ENCODE measurements around the gene GLI3. TPM values are rescaled to one million over a fixed set of nuclear protein-coding genes. Genes with fewer than 3 reads are reported as not detected.

The GLI3 gene
- total and polyA plus RNA-seq, 2 of the 4 experiments (the other 2 are of a cell fraction) = 1.3 to 3.9 TPM

DNA sequence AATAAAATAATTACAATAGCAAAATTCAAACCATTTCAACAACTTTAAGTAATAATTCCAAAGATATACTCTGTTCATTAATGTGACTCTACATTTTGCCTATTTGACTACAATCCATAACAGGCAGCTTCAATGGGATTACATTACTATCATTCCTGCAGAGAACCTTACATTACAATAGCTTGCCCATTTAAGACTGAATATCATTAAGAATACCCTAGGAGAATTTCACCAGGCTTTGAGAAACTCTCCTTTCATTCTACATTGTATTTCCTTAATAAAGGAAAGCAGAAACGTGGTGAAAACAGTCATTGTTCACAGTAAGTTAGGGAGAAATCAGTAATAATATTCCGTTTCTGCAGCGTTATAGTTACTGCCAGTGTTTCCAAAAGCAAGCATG is 209.5 kb downstream of the GLI3 start:
- no peak overlapping the region for H3K4ac ChIP-seq (ENCODE audit: low read depth, low read length)

More for the DNA sequence above, 209.5 kb downstream of the GLI3 start:
- no peak overlapping the region for H3K4me3 ChIP-seq (ENCODE audit: insufficient read depth, low read depth, low read length)
- no peak overlapping the region for H2AK5ac ChIP-seq (ENCODE audit: low read depth, low read length)
- no peaks in the 10 kb centered on the region for H3K27me3 ChIP-seq (ENCODE audit: control insufficient read depth, insufficient read depth, low read length)
- no peaks in the 10 kb centered on the region for H3K4me1 ChIP-seq (ENCODE audit: control insufficient read depth, insufficient read depth, low read length)
- no peak overlapping the region for H4K5ac ChIP-seq (ENCODE audit: low read depth, low read length)
- H3K27ac ChIP-seq (ENCODE audit: insufficient read depth, low read length) = no peak overlapping the region
- in situ Hi-C loops (cut with MboI; ENCODE audit: low sequenced_read_pairs) = no loop called here
- peaks cover 29% of the 10 kb centered on the region for H3K36me3 ChIP-seq (ENCODE audit: control insufficient read depth, insufficient read depth, low read length)
- intact Hi-C loops (cut with micrococcal nuclease) = no loop called here
- no peak overlapping the region for H2BK120ac ChIP-seq (ENCODE audit: low read depth, low read length)
- no peaks in the 10 kb centered on the region for H3K9me3 ChIP-seq (ENCODE audit: control insufficient read depth, insufficient read depth, low read length)
- dilution Hi-C loops (cut with HindIII; ENCODE audit: low sequenced_read_pairs, unreplicated experiment) = no loop called here
- no peaks in the 10 kb centered on the region for H4K20me1 ChIP-seq (ENCODE audit: insufficient read depth, low read length)
- no CpG with 5 or more reads among the region's 3 CpGs for WGBS, 2 experiments (ENCODE audit: extremely low coverage in 2 of 2, insufficient read length in 1 of 2)
- no peak overlapping the region for H3K18ac ChIP-seq (ENCODE audit: low read depth, low read length)
- H4K8ac ChIP-seq (ENCODE audit: low read depth in 2 of 2, low read length in 2 of 2) = no peak overlapping the region
- H3K9me1 ChIP-seq (ENCODE audit: insufficient read depth, low read length) = peaks cover 3% of the 10 kb centered on the region; the same call in 1 of the 2 replicates
- TF ChIP-seq CEBPB (IDR thresholded peaks at IDR 0.05; ENCODE audit: low read depth, low read length) = no peak
- TF ChIP-seq, protein P1, sequence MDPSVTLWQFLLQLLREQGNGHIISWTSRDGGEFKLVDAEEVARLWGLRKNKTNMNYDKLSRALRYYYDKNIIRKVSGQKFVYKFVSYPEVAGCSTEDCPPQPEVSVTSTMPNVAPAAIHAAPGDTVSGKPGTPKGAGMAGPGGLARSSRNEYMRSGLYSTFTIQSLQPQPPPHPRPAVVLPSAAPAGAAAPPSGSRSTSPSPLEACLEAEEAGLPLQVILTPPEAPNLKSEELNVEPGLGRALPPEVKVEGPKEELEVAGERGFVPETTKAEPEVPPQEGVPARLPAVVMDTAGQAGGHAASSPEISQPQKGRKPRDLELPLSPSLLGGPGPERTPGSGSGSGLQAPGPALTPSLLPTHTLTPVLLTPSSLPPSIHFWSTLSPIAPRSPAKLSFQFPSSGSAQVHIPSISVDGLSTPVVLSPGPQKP (IDR thresholded peaks at IDR 0.05; ENCODE audit: borderline replicate concordance, low read depth, low read length) = no peak
- no peak for TF ChIP-seq CHD1 (IDR thresholded peaks at IDR 0.05; ENCODE audit: low read depth, low read length)
- no peak for TF ChIP-seq BHLHE40 (IDR thresholded peaks at IDR 0.05; ENCODE audit: low read depth, low read length)
- no peak for TF ChIP-seq RCOR1 (IDR thresholded peaks at IDR 0.05; ENCODE audit: insufficient replicate concordance, low read length)
- TF ChIP-seq, protein P2, sequence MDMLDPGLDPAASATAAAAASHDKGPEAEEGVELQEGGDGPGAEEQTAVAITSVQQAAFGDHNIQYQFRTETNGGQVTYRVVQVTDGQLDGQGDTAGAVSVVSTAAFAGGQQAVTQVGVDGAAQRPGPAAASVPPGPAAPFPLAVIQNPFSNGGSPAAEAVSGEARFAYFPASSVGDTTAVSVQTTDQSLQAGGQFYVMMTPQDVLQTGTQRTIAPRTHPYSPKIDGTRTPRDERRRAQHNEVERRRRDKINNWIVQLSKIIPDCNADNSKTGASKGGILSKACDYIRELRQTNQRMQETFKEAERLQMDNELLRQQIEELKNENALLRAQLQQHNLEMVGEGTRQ (IDR thresholded peaks at IDR 0.05; ENCODE audit: low read depth, low read length) = no peak
- TF ChIP-seq, protein P3, sequence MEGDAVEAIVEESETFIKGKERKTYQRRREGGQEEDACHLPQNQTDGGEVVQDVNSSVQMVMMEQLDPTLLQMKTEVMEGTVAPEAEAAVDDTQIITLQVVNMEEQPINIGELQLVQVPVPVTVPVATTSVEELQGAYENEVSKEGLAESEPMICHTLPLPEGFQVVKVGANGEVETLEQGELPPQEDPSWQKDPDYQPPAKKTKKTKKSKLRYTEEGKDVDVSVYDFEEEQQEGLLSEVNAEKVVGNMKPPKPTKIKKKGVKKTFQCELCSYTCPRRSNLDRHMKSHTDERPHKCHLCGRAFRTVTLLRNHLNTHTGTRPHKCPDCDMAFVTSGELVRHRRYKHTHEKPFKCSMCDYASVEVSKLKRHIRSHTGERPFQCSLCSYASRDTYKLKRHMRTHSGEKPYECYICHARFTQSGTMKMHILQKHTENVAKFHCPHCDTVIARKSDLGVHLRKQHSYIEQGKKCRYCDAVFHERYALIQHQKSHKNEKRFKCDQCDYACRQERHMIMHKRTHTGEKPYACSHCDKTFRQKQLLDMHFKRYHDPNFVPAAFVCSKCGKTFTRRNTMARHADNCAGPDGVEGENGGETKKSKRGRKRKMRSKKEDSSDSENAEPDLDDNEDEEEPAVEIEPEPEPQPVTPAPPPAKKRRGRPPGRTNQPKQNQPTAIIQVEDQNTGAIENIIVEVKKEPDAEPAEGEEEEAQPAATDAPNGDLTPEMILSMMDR (conservative IDR thresholded peaks at IDR 0.05; ENCODE audit: low read depth, low read length) = no peak
- ChIA-PET CTCF (no interaction called here), POLR2A (ENCODE audit: unreplicated experiment) (no interaction called here)
- no peak overlapping the region for H4K91ac ChIP-seq (ENCODE audit: insufficient read depth, low read depth, low read length)
- no peak overlapping the region for H2BK20ac ChIP-seq (ENCODE audit: low read depth, low read length)
- no TSS peak for BruUV-seq (replicated peaks)
- ATAC-seq (ENCODE audit: low read depth) = no peak
- no peak overlapping the region for H3K56ac ChIP-seq (ENCODE audit: extremely low read depth, insufficient read depth, low read length)
- no peak overlapping the region for H2AFZ ChIP-seq (replicated peaks; ENCODE audit: low read length, poor library complexity)
- H3K9ac ChIP-seq (ENCODE audit: low read depth, low read length) = no peak overlapping the region
- no peak overlapping the region for H2AK9ac ChIP-seq (replicated peaks; ENCODE audit: low read depth, low read length, poor library complexity)
- no peak overlapping the region for H2BK5ac ChIP-seq (ENCODE audit: low read depth, low read length, poor library complexity, severe bottlenecking)
- H3K79me1 ChIP-seq (ENCODE audit: low read depth in 1 of 2, low read length in 2 of 2) = no peaks in the 10 kb centered on the region
- no peak overlapping the region for H2BK15ac ChIP-seq (ENCODE audit: low read depth, low read length)
- no peak overlapping the region for H3K14ac ChIP-seq (replicated peaks; ENCODE audit: low read depth, low read length)
- H3K4me2 ChIP-seq (ENCODE audit: low read depth, low read length) = no peak overlapping the region
- no peak overlapping the region for H3K23ac ChIP-seq (ENCODE audit: low read depth, low read length)
- DNase-seq = no peak

All from IMR-90 (cell line).